Spleen (tissue), 7 donors: ENCODE data around the gene GRAMD1B.

Experiments
- POLR2A ChIP-seq, 3 donors: fragments of 450-650 bp; IDR thresholded peaks; one replicate each; pipeline ENCODE4 v1.5.1; 2017; ENCODE audit warnings: antibody characterized with exemption in 3 of 3, mild to moderate bottlenecking in 1 of 3
- TF ChIP-seq, protein P1 (sequence below), 11 experiments: fragments of 200-600 bp in 7 of 11; fragments of 450-650 bp in 4 of 11; sonication (generic) in 4 of 11; IDR thresholded peaks in 8 of 11; conservative IDR thresholded peaks in 3 of 11; 1 replicate in 7 of 11; 2 replicates in 4 of 11; pipeline versions ENCODE4 v1.4.0 to v1.8.0; 2016 to 2021; ENCODE audit warnings: antibody characterized with exemption in 11 of 11, inconsistent platforms in 4 of 11, mild to moderate bottlenecking in 1 of 11
- donor health status: DM: no; HTN: no; CAD: no; lungs with moderate emphysema.
- donor health status: DM: no; HTN: no; CAD: no.
- donor health status: DM: no; HTN: no; CAD: no.

DNA sequence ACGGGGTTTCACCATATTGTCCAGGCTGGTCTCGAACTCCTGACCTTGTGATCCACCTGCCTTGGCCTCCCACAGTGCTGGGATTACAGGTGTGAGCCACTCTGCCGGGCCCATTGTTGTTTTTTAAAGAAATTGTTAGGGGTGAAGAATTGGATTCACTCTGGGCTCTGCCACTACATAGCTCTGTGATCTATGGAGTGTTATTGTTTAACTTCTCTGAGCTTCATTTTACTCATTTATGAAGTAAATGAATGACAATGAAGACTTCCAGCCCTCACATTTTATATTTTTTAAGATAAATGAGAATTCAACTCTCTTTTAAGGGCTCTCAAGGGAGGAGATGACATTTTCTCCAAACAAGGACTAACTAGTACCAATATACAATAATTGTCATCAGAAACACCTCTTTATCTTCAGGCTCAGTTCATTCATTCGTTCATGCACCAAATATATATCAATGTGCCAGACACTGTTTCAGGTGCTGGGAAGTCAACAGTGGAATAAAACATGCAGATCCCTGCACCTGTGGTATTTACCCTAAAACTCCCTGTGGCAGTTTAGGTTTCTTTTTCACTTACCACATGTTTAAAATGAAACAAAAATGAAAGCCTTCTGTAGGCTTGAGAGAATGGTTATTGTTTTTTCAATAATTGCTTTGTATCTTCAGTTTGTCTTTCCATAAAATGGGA is 23.5 kb upstream of the GRAMD1B start:
- TF ChIP-seq, protein P1, sequence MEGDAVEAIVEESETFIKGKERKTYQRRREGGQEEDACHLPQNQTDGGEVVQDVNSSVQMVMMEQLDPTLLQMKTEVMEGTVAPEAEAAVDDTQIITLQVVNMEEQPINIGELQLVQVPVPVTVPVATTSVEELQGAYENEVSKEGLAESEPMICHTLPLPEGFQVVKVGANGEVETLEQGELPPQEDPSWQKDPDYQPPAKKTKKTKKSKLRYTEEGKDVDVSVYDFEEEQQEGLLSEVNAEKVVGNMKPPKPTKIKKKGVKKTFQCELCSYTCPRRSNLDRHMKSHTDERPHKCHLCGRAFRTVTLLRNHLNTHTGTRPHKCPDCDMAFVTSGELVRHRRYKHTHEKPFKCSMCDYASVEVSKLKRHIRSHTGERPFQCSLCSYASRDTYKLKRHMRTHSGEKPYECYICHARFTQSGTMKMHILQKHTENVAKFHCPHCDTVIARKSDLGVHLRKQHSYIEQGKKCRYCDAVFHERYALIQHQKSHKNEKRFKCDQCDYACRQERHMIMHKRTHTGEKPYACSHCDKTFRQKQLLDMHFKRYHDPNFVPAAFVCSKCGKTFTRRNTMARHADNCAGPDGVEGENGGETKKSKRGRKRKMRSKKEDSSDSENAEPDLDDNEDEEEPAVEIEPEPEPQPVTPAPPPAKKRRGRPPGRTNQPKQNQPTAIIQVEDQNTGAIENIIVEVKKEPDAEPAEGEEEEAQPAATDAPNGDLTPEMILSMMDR (IDR thresholded peaks at IDR 0.05 in 8 of 11, conservative IDR thresholded peaks at IDR 0.05 in 3 of 11): no peak
- no peak for TF ChIP-seq POLR2A (IDR thresholded peaks at IDR 0.05)
